ENCODE measurements around the gene CXXC5. TPM values are rescaled to one million over a fixed set of nuclear protein-coding genes. Genes with fewer than 3 reads are reported as not detected.

The CXXC5 gene
- total and polyA plus RNA-seq, 8 donors = 18.3 to 101 (median 26.5) TPM

DNA sequence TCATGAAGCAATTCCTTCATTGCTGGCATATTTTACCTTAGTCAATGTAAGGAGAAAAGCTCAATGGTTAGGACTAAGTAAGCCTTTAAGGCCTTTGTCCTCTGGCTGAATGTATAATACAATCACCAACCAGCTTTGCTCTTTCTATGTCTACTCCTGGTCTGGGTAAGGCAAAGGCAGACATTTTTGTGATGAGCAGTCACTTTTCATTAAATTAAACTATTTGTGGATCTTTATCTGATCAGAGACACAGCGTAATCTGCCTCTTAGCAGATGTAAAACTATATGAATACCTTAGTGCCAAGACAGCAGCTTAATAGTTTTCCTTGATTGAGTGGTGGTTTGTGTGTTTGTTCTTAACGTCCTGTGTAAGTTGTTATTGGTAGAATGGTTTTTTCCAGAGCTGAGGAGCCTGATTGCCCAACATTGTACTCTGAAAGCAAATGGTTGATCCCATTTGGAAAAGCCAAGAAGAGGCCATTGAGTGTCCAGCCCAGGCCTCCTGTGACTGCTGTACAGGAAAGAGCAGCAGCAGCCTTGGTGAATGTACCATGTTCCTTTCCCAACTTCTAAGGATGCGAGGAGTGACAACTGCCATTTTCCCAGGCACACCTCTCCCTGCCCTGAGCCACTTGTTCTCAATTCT is 16.5 kb upstream of the CXXC5 start:
- no peaks in the 10 kb centered on the region for H3K27me3 ChIP-seq
- no peak overlapping the region for H3K4me3 ChIP-seq
- H3K4me1 ChIP-seq = peaks cover 16 to 26% (median 21%) of the 10 kb centered on the region in 4 donors
- H3K36me3 ChIP-seq = peaks cover 18 to 50% (median 40%) of the 10 kb centered on the region in 4 donors
- whole genome bisulfite sequencing, 5 donors = 70 to 79% (median 73%) methylated on average over 3 of the region's 3 CpGs
- TF ChIP-seq POLR2AphosphoS5 (IDR thresholded peaks at IDR 0.05) (no peak), EP300 (IDR thresholded peaks at IDR 0.05) (no peak), POLR2A (IDR thresholded peaks at IDR 0.05) (no peak)
- TF ChIP-seq, protein P1, sequence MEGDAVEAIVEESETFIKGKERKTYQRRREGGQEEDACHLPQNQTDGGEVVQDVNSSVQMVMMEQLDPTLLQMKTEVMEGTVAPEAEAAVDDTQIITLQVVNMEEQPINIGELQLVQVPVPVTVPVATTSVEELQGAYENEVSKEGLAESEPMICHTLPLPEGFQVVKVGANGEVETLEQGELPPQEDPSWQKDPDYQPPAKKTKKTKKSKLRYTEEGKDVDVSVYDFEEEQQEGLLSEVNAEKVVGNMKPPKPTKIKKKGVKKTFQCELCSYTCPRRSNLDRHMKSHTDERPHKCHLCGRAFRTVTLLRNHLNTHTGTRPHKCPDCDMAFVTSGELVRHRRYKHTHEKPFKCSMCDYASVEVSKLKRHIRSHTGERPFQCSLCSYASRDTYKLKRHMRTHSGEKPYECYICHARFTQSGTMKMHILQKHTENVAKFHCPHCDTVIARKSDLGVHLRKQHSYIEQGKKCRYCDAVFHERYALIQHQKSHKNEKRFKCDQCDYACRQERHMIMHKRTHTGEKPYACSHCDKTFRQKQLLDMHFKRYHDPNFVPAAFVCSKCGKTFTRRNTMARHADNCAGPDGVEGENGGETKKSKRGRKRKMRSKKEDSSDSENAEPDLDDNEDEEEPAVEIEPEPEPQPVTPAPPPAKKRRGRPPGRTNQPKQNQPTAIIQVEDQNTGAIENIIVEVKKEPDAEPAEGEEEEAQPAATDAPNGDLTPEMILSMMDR (IDR thresholded peaks at IDR 0.05) = no peak
- H3K9me3 ChIP-seq = no peaks in the 10 kb centered on the region
- no peak overlapping the region for H3K27ac ChIP-seq
- intact Hi-C loops (cut with DNase I; ENCODE audit: low total_unique reads) = loop anchor here (5.0 kb wide), 2 partner anchors 61 to 136 kb away; no protein-coding TSS in a partner anchor
- peak in 1 of 2 donors; percentile 14 for DNase-seq

DNA sequence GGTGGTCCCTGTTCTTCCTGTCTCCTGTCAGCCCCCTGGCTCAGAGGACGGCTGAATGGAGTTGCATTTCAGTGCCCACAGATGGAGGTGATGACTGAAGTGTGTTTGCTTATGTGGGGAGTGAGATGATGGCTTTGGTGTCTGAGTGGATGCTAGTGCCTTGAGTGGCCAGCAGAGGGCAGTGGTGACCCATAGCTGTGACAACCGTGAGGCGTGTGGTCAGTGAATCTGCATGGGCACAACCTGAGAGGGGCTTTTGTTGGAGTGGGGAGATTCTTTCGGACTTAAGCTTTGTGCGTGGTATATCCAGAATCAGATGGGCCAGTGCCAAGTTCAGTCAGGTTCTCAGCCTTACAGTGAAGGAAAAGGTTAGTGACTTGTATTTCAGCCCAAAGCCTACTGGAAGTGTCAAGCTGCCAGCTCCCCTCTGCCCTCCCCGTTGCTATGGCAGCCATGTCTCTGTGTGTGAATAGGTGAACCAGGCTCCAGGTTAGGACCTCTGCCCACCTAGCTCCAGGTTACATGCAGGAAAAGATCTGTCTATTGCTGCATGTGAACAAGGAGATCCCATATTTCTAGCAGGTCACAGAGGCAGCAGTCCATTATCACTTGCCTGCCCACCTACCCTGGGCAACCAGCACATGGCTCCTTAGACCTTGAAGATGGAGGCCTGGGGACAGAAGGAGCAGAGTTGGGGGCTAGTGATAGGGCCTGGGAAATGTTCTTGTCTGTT is 14.7 kb upstream of the CXXC5 start:
- TF ChIP-seq, protein P1 (IDR thresholded peaks at IDR 0.05) = peak in 6 of 7 experiments; percentile 46 to 99 (median 96)
- TF ChIP-seq EP300 (IDR thresholded peaks at IDR 0.05) (no peak), POLR2AphosphoS5 (IDR thresholded peaks at IDR 0.05) (peak in 1 of 3 donors; percentile 77)
- H3K27ac ChIP-seq = no peak overlapping the region
- DNase-seq = peak; percentile 71 to 93
- intact Hi-C loops (cut with DNase I; ENCODE audit: low total_unique reads) = loop anchor here (5.0 kb wide), 2 partner anchors 59 to 134 kb away; no protein-coding TSS in a partner anchor
- H3K4me3 ChIP-seq = no peak overlapping the region
- H3K27me3 ChIP-seq = peaks cover 0 to 3% (median 0%) of the 10 kb centered on the region in 3 donors
- H3K36me3 ChIP-seq = peaks cover under 1 to 32% (median 22%) of the 10 kb centered on the region in 4 donors
- 0 to 12% (median 9%) methylated on average over 2 to 6 of the region's 6 CpGs for WGBS, 5 donors
- peaks cover 34 to 45% (median 39%) of the 10 kb centered on the region in 4 donors for H3K4me1 ChIP-seq
- no peaks in the 10 kb centered on the region for H3K9me3 ChIP-seq

DNA sequence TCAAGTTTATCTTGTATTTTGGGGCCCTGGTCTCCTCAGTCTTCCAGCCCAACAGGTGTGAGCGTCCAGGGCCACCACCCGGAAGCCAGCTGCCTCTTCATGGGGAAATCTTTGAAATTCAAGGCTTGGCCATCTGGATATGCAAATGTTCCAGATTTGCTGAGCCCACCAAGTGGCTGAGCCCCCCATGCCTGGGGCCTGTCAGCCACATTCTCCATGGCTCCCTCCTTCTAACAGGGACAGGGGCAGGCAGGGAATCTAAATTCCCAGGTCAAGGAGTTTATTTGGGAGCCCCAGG is 14.2 kb upstream of the CXXC5 start:
- WGBS, 5 donors = 79 to 93% (median 87%) methylated on average over 2 of the region's 2 CpGs
- Histone ChIP-seq H3K4me1 (peaks cover 40 to 50% (median 45%) of the 10 kb centered on the region in 4 donors), H3K9me3 (no peaks in the 10 kb centered on the region), H3K27me3 (peaks cover 0 to 3% (median 0%) of the 10 kb centered on the region in 3 donors), H3K4me3 (no peak overlapping the region), H3K27ac (no peak overlapping the region), H3K36me3 (peaks cover 0 to 27% (median 16%) of the 10 kb centered on the region in 4 donors)
- DNase-seq = peak in 1 of 2 donors; percentile 13
- TF ChIP-seq EP300 (IDR thresholded peaks at IDR 0.05) (no peak), POLR2A (IDR thresholded peaks at IDR 0.05) (no peak), POLR2AphosphoS5 (IDR thresholded peaks at IDR 0.05) (no peak)
- TF ChIP-seq, protein P1 (IDR thresholded peaks at IDR 0.05) = no peak
- intact Hi-C loops (cut with DNase I; ENCODE audit: low total_unique reads) = loop anchor here (5.0 kb wide), 2 partner anchors 58 to 133 kb away; no protein-coding TSS in a partner anchor

DNA sequence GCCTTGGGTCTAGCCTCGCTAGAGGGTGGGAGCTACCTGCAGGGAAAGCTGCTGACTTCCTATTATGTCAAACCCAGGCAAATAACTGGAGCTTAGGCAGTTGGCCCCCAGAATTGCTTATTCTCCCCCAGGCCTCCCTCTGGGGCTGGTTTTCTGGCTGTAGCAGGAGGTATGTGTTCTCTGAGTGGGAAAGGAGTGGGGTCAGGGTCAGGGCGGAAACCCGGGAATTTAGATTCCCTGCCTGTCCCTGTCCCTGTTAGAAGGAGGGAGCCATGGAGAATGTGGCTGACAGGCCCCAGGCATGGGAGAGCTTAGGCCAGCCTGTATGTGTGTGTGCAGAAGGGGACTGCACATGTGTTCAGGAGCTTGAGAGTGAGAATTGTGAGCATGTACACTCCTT is 13.6 kb upstream of the CXXC5 start:
- 77 to 88% (median 85%) methylated on average over 3 of the region's 3 CpGs for WGBS, 5 donors

More for the DNA sequence above, 13.6 kb upstream of the CXXC5 start:
- peak overlapping the region in 1 of 5 donors; percentile 94 for H3K27ac ChIP-seq
- DNase-seq = no peak
- TF ChIP-seq POLR2A (IDR thresholded peaks at IDR 0.05) = no peak
- no peak for TF ChIP-seq EP300 (IDR thresholded peaks at IDR 0.05)
- TF ChIP-seq, protein P1 (IDR thresholded peaks at IDR 0.05) = no peak
- TF ChIP-seq POLR2AphosphoS5 (IDR thresholded peaks at IDR 0.05) = no peak
- H3K9me3 ChIP-seq = no peaks in the 10 kb centered on the region
- H3K36me3 ChIP-seq = peaks cover 0 to 21% (median 12%) of the 10 kb centered on the region in 4 donors
- H3K27me3 ChIP-seq = peaks cover 0 to 3% (median 0%) of the 10 kb centered on the region in 3 donors
- intact Hi-C loops (cut with DNase I; ENCODE audit: low total_unique reads) = loop anchor here (5.0 kb wide), 2 partner anchors 58 to 133 kb away; no protein-coding TSS in a partner anchor
- H3K4me3 ChIP-seq = no peak overlapping the region
- H3K4me1 ChIP-seq = peaks cover 43 to 55% (median 50%) of the 10 kb centered on the region in 4 donors
